Fibroblast of the conjunctiva (primary cell): ENCODE results near the gene CIART.
A peak's percentile ranks its signal among the peaks of the same experiment; 100 is the strongest.
"Not testable (repeated sequence)": the region's sequence is repeated elsewhere in the genome, so short reads cannot be mapped to it uniquely, and the experiment has no call there.

Source experiments
- DNase-seq: peaks from one replicate; pipeline ENCODE4 v3.0.0-alpha.2; 2010; ENCODE audit warnings: low read depth

The CIART gene

DNA sequence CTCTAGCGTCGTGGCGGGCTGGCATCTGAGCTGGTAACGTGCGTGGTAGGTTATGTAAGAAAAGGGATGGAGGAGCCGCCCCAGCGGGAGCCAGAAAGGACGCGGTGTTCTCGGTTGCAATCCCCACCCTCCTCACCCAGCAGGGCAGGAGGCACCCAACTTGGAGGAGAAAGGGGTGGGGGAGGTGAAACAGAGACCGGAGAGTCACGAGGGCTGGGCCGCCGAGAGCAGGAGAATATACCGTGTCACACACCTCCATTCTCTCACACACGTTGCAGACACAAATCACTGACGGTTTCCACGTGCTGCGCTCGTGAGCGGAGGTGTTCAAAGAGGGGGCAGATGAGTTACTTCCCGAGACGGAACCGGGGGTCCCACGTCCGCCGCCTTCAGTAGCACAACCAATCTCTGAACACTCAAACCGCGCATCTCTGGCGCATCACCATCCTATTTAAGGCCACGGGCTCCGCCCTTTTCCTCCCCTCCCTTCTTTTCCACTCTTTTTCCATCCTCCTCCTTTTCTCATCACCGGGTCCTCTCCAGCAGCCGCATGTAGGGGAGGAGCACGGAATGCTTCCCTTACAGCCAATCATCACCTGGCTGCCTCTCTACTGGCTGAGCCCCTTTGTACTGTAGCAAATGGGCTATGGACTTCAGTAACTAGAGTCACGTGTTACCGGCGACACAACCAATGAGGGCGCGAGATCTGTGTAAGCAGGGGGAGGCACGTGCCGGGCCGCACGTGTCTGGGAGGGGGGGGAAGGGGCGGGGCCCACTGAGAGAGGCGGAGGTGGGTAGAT is at the start of gene CIART:
Gene CIART, plus strand, starts transcription at position 797 of the 800 bp plus-strand sequence. CDS start 714 bp downstream, outside the sequence.
- peak; percentile 96 for DNase-seq

DNA sequence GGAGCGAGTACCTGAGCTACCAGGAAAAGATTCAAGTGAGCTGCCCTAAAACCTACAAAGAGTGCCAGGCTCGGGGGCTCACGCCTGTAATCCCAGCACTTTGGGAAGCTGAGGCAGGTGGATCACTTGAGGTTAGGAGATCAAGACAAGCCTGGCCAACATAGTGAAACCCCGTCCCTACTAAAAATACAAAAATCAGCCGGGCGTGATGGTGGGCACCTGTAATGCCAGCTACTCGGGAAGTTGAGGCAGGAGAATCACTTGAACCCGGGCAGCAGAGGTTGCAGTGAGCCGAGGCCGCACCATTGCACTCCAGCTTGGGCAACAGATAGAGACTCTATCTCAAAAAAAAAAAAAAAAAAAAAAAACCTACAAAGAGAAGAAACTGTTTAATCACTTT is 49.4 kb upstream of the CIART start:
- DNase-seq = not testable (repeated sequence)

GRCh38 chr1:150233359-150234308 is 48.7 kb upstream of the CIART start:
- no peak for DNase-seq

- DNase-seq = no peak
These were observed 48.1 kb upstream of the CIART start for GRCh38 chr1:150234309-150234565.

- peak; percentile 55 for DNase-seq
These were observed 47.6 kb upstream of the CIART start for GRCh38 chr1:150234566-150235293.

- DNase-seq = no peak
These were observed 47.0 kb upstream of the CIART start for GRCh38 chr1:150235294-150235851.

DNA sequence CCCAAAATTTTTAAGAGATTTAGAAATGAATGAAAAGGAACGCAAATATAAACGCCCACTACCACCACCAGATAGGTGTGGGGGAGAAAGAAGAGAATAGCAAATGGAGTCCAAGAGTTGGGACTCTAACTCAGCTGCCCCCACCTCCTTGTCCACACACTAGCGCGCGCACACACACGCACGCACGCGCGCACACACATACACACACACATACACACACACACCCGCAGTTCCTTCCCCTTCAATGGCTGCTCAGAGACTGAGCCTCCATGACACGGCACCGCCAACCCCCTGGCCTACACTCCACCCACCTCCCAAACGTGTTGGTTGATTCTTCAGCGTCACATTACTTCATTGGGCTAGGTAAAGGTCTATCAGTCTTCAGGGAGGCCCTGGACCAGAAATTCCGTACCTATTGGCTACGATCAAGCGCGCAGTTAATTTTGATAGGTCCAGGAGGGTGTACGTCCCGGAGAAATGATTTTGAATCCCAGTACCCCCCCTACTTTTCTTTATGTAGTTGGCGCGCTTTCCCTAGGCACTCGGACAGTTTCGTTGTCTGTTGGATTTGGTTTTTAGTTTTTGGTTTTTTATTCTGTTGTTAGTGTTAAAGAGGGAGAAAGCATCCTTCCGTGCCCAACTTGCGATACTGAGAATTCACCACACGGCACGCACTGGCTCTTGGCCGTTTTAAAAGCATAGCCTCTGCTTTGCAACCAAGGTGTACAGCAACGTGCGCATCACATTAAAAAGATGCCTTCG is 46.3 kb upstream of the CIART start, which contains the start of gene ANP32E:
Gene ANP32E, minus strand, starts transcription at position 261 of the 762 bp plus-strand sequence. CDS start 326 bp downstream, outside the sequence.
- DNase-seq = peak; percentile 99

GRCh38 chr1:150236614-150237100 is 45.7 kb upstream of the CIART start:
- DNase-seq = no peak

- not testable (repeated sequence) for DNase-seq
These were observed 45.2 kb upstream of the CIART start for GRCh38 chr1:150237176-150237575.

- no peak for DNase-seq
These were observed 44.6 kb upstream of the CIART start for GRCh38 chr1:150237746-150238145.

DNA sequence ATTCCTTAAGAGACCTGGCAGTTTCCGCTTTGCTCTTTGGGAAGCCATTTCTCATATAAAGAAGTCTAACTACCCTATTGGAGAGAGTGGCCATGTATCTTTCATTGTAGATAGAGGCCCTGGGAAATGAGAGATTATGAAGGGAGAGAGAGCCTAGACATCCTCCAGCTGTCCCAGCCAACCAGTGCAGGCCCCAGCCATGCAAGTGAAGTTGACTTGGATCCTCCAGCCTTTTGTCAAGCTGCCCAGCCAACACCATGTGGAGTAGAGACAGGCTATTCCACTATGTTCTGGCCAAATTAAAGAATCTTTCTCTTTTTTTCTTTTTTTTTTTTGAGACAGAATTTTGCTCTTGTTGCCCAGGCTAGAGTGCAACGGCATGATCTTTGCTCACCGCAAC is 39.4 kb upstream of the CIART start:
- DNase-seq = no peak

- no peak for DNase-seq
These were observed 32.4 kb upstream of the CIART start for GRCh38 chr1:150249936-150250335.

- no peak for DNase-seq
These were observed 26.2 kb upstream of the CIART start for GRCh38 chr1:150256198-150256553.

DNA sequence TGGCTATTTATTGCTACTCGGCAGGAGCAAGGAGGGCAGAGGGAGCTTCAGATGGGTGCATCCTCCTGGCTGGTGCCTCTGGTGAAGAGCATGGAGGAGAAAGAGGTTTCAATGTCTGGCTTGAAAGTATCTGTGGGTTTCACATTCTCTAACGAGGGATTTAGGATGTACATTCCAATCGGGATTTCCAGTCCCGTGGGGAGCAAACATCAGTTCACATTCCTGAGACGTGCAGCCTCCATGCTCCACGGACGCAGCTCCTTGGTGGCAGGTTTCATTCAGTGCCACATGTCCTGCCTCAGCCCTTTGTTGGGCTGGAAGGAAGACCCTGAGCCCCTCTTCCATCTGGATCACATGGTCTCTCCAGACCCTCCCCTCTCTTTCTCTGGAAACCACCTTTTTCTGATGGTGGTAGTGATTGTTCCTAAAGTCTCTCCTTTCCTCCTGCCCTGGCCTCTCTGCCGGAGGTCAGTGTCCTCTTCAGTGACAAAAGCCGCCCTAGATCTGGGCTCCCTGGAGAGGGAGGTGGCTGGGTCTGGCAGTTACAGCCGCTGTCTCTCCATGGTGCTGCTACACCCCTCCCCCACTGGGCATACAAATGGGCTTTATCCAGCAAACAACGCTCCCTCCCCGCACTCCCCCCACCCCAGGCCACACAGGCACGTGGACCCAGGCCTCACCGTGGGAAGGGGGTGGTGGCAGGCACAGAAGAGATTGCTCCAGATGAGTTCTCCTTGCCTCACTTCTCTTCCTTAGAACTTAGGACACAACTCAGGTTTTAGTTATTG is 25.6 kb upstream of the CIART start:
- no peak for DNase-seq

- DNase-seq = no peak
These were observed 24.4 kb upstream of the CIART start, which contains the start of gene CA14 for GRCh38 chr1:150257624-150258585. CA14 (plus strand) TSS chr1:150257774; CDS start chr1:150258129, 355 bp downstream.

GRCh38 chr1:150259217-150259616 is 23.1 kb upstream of the CIART start:
- no peak for DNase-seq

DNA sequence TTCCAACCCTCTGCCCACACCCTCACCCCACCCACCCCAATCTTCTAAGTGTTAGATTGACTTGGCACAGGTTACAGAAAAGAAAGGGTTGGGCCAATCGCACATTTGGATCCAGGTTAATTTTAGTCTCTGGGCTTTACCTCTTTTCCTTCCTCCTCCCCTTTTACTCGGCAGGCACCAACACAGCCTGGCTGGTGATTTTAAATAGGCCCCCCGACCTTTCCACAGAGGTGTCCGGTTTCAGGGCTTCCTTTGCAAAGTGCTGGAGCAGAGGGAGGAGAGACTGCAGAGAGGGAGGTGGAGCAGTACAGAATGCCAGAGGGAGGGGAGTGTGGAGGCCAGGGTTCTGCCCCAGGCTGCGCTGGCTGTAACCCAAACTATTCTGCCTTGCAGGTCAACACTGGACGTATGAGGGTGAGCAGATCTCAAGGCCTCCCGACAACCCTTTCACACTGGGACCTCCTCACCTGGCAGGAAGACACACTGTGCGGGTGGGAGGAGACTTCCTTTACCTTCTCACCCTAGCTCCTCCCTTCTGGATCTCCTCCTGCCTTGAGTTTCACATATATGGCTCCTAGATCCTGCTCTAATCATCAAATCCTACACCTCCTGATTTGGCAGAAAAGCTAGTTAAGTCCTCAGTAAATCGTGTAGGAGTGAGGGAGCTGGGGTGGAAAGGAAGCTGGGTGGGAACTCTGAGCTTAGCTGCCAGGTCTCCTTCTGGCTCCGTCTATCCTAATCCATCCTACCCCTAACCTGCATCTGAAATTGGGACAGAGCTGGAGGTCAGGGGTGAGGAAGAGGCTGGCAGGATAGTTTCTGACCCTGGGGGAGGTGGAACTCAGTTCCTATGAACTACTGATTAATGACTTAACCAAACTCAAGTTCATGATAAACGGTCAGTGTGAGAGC is 22.3 kb upstream of the CIART start:
- no peak for DNase-seq

DNA sequence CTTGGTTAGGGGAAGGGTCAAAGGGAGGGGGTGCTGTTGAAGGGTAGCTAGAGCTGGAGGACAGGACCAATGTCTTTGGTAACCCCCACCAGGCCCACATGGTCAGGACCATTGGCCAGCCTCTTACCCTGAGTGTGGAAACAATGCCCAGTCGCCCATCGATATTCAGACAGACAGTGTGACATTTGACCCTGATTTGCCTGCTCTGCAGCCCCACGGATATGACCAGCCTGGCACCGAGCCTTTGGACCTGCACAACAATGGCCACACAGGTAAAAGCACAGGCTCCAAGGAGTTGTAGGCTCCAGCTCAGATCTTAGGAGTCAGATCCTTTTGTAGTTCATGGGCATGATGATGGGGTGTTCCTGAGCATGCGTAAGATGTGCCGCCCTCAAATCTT is 21.0 kb upstream of the CIART start:
- no peak for DNase-seq
